Frontal cortex (tissue), 4 donors: ENCODE data around the gene WDR26. TPM values are rescaled to one million over a fixed set of nuclear protein-coding genes. Genes with fewer than 3 reads are reported as not detected.
"Not testable (repeated sequence)": the region's sequence is repeated elsewhere in the genome, so short reads cannot be mapped to it uniquely, and the experiment has no call there.

ENCODE experiments used
- DNase-seq, 2 donors: peaks; one replicate each; pipeline ENCODE4 v3.0.0; 2012; ENCODE audit warnings: low spot score in 2 of 2
- FAIRE-seq: peaks from 2 replicates; lab custom pipeline; 2012; peaks lifted over from hg19 to GRCh38; lab: Jason Lieb, UNC
- total RNA-seq: library from RNA; depleted of rRNA; stranded (reverse); fragments of >200 nt; gene quantifications from one replicate; pipeline ENCODE4 v1.2.3, GENCODE V29; 2014
- donor health status: control.
- donor health status: control.
- donor health status: control.

The WDR26 gene
- total RNA-seq, 1 donor from 2014 or later = 58.7 TPM

GRCh38 chr1:224435318-224435763, 744 bp upstream of the WDR26 start:
- FAIRE-seq (no peak), DNase-seq (peak in 1 of 2 donors; percentile 33)

DNA sequence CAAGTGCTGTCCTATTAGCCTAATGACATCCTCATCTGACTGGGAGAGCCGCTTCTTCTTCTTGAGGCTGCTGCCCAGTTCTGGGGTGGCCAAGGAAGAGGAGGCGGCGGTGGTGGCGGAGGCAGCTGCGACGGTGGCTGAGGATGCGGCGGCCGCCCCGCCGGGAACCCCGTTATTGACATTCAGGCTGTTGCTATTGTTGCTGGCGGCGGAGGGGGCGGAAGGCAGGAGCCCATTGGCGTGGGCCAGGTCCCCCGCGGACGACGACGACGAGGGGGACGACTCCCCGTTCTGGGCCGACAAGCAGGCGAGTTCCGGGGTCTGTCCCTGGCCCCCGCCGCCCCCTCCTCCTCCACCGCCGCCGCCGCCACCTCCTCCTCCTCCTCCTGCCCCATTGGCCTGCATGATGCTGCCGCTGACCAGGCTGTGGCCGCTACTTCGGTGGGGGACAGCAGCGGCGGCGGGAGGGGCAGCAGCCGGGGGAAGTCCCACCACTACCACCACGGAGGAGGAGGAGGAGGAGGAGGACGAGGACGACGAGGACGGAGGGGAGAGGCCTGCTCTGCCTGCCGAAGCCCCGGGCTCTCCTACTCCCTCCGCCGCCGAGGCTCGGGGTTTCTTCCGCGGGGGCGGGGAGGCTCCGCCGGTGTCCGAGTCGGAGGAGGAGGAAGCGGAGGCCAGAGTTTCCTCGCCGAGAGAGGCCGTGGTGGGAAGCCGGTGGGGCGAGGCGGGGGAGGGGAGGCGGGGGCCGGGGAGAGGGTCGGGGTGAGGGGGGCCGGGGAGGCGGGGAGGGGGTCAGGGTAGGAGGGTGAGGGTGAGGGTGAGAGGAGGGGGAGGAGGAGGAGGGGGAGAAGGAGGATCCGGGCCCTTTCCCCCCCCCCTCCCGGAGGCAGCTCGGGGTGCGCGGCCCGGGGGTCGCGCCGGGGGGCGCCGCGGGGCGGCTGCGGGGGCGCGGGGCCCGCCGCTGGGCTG, 610 bp downstream of the WDR26 start:
- DNase-seq (peak; percentile 46 to 59), FAIRE-seq (no peak)

DNA sequence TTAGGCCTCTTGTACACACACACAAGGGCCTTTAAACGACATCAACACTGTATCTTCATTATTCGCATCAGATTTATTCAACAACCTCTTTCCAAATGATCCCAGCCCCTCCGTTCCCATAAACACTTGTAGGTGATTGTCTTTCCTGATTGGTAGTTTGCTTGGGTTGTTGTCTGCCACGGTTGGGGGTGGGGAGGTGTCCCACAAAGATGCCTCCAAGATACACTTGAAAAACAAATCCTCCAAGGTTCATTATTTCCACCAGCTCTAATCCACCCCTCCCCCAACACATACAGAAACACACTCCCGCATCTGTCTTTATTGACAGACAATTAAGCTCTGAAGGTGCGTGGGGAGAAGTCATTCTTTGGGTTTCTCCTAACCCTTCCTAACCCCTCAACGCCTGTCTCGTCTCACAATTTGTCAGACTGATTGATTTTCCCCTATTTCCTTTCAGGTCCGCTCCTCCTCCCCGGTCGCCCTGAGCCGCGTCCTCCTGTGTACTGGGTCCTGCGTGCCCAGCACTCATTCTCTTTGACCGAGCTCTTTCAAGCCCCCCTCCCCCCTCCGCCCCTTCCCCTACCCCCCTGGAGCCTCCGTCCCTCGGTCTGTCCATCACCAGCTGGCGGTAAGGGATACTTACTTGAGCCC, 1.4 kb downstream of the WDR26 start:
- peak in 1 of 2 donors; percentile 37 for DNase-seq
- FAIRE-seq = no peak

DNA sequence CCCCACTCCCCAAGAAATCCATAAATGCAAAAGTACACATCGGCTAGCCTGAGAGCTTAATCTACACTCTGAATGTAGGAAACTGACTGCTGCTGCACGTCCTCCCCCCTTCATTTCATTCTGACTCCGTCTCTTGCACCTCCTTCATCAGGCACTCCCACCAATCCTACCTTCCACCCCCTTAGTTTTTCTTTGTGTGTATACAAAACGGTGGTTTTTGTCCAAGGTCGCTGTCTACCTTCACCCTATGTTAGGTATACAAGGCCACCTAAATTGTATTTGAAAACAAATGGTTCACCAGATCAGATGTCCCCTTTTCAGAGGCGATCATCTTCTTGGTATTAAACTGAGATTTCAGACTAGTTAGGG, 1.9 kb downstream of the WDR26 start:
- no peak for FAIRE-seq
- no peak for DNase-seq

DNA sequence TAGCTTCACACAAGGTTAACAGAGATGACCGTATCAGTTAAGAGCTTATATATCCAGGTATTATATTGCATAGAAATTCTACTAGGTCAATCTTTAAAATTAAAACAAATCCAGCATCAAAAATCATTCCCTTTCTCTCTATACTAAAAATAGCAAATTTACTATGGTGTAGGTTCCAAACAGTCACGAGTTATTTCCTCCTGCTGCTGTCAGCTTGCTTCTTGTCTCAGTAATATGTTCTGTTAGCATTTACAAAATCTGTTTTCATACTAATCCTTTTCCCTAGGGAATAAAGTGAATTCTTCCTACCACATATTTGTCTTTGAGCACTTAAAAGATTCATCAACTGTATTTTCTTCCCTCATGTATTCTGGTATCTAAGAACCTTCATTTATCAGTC, 2.5 kb downstream of the WDR26 start:
- DNase-seq (no peak), FAIRE-seq (no peak)

DNA sequence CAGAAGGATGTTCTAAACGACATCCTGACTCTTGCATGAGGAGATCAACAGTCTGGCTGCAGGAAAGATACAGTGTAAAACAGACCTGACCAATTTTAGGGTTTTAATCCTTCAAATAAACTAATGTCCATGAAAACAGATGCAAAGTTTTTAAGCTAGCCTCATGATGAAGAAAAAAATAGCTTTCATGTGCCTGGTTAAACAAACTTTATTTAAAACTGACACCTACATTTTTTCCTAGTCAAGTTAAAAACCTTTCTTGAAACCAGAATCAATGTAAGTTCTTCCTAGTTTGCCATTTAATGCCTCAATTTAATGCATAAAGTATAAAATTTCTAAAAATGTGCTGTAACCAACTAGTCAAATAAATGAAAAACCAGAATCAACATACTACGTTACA, 2.9 kb downstream of the WDR26 start:
- no peak for DNase-seq
- FAIRE-seq = no peak

DNA sequence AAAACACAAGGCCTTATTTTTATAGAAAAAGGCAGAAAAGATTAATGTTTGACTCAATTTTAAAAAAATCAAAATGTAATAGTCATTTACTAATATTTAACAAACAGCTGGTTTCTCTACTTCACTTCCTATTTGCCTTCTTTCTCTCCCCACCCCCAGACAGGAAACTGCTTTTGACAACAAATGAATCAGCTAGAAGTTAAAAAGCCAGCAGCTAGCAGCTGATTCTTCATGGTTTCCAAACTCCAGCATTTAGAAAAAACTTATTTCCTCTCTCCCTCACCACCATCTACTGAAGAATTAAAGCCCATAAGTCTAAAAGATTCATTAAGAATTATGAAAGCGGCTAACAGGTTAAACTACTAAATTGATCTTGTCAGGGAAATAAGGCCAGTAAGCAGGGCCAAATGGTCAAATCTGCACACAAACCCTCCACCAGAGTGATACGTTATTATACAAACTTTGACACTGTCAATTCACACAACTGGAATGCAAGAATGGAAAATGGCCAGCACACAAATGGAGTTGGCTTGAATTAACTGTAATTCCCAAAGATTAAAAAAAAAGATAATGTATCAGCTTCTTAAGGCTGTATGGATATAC, 4.0 kb downstream of the WDR26 start:
- DNase-seq = peak in 1 of 2 donors; percentile 23
- no peak for FAIRE-seq

DNA sequence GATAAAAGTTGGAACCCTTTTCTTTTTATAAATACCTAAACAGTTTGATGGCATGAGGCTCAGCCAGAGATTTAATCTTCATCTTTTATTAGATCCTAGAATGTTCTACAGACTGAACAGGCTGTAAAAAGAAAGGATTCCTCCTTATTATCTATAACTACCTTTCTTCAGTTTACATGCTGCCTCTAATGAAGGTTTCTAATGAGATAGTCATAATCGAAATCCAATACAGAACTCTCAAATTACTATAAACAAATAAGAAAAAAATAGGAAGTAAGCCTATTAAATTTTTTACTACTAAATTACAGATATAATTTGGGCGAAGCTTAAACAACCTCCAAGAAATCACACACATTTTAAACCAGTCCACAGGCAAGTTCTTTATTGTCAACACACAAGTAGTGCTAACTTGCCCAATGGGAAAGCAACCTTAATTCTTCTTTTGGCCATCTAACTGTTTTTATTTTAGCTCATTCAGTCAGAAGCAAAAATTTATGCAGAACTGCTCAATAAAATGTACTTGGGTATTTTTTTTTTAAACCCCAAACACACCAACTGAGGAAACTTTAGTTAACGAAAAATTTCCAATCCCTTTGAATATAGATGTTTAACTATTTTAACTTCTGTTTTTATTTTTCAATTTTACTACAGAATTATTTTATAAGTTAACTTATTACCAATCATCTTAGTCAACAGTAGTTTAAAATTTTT, 4.8 kb downstream of the WDR26 start:
- FAIRE-seq = peak; percentile 58
- DNase-seq = no peak

DNA sequence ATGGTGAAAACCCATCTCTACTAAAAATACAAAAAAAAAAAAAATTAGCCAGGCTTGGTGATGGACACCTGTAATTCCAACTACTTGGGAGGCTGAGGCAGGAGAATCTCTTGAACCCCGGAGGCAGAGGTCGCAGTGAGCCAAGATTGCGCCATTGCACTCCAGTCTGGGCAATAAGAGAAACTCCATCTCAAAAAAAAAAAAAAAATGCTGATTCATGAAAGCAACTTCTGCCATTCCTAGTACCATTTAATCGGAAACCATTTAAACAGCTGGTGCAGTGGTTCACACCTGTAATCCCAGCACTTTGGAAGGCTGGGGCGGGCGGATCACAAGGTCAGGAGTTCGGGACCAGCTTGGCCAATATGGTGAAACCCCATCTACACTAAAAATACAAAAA, 5.9 kb downstream of the WDR26 start:
- DNase-seq, FAIRE-seq: not testable (repeated sequence)

- peak in 1 of 2 donors; percentile 15 for DNase-seq
These were observed 7.3 kb downstream of the WDR26 start for GRCh38 chr1:224427346-224427745.

GRCh38 chr1:224426869-224427268, 7.7 kb downstream of the WDR26 start:
- FAIRE-seq, DNase-seq: not testable (repeated sequence)

More at GRCh38 chr1:224427346-224427745, 7.3 kb downstream of the WDR26 start:
- no peak for FAIRE-seq

GRCh38 chr1:224425279-224425884, 9.2 kb downstream of the WDR26 start:
- no peak for DNase-seq
- FAIRE-seq = no peak

DNA sequence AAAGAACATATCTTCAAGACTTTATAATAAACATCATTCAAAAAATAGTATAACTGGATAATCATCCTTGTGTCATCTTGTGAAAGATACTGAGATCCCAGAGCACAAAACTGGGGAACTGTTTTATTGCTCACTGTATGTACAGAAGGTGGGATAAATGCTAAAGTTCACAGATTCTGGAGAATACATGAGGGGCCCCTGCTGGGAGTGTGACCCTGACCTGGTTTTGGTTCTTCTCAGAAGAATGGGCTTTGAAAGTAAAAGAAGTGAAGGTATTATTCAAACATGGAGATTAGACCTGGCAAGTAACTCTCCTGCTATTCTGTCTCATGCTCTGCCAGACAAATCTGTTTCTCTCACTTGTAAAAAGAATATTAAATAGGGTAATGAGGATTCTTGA, 14.5 kb downstream of the WDR26 start:
- DNase-seq (no peak), FAIRE-seq (no peak)

DNA sequence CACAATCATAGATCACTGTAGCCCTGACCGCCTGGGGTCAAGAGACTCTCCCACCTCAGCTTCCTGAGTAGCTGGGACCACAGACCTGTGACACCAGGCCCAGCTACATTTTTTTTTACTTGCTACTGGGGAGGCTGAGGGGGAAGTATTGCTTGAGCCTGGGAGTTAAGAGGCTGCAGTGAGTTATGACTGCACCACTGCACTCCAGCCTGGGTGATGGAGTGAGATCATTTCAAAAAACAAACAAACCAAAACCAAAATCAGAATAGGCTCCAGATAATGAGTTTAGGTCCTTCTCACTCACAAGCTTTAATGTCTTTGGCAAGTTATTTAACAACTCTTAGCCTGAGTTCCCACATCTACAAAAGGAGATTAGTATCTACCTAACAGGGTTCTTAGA, 22.8 kb downstream of the WDR26 start:
- no peak for DNase-seq
- FAIRE-seq = no peak

DNA sequence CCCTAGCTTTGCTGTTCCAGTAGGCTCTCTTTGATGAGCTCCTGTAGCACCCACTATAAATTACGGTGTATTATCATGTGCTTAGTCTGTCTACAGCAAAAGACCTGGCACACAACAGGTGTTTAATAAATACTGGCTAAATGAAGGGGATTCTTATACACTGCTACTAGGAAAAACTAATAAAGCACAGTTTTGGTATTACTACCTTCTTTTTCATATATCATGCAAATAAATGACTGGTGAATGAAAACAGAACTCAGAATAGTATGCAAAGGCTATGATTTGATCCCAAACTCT, 26.4 kb downstream of the WDR26 start:
- no peak for DNase-seq
- FAIRE-seq = no peak

- DNase-seq (no peak), FAIRE-seq (no peak)
These were observed 26.9 kb downstream of the WDR26 start for GRCh38 chr1:224407571-224408293.

DNA sequence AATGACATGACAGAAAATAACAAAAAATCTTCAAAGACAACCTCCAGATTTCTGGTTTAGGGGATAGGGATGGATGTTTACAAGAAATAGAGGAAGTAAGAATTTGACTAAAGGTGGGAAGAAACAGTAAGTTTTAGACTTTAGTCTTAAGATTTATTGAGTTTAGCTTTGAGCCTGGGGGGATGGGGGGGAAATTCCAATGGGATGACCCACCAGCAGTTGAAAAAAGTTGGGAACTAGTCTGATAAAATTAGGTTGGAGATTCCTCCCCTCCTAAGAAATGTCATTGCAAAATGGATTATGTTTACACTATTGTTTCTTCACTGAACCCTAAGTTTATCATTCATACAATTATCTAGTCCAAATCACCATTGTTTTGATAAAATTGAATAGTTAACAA, 28.4 kb downstream of the WDR26 start:
- no peak for DNase-seq
- FAIRE-seq = no peak

DNA sequence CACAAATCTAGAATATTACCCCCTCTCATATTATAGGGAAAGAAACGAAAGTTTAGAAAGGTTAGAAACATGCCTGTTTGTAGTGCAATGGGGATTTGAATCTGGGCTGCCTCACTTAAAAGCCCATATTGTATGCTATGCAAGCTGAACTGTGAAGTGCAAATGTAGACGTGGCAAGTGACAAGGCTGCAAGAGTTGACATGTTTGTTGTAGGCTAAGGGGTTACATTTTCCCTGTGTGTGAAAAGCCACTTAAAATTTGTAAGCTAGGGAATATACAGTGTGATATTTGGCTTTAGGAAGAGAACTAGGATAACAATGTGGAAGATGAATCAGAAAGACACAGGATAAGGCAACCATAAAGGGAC, 29.0 kb downstream of the WDR26 start:
- FAIRE-seq (no peak), DNase-seq (no peak)

DNA sequence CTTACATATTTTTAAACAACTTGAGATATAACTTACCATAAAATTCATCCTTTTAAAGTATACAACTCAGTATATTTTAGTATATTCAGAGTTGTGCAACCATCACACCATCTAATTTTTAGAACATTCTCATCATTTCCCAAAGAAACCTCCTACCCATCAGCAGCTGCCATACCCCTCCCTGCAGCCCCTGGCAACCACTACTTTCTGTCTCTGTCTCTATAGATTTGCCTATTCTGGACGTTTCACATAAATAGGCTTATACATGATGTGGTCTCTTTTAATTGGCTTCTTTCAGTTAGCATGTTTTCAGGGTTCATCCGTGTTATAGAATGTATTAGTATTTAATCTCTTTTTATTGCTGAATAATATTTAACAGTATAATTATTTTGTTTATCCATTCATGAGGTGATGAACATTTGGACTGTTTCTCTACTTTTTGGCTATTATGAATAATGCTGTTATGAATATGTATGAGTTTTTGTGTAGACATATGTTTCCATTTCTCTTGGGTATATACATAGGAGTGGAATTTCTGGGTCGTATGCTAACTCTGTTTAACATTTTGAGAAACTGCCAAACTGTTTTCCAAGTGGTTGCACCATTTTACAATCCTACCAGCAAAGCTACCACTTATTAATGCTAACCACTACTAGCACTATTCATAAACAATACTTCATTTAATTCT, 29.5 kb downstream of the WDR26 start:
- FAIRE-seq (no peak), DNase-seq (no peak)
